ENCODE data around the gene SMYD5.

The SMYD5 gene

DNA sequence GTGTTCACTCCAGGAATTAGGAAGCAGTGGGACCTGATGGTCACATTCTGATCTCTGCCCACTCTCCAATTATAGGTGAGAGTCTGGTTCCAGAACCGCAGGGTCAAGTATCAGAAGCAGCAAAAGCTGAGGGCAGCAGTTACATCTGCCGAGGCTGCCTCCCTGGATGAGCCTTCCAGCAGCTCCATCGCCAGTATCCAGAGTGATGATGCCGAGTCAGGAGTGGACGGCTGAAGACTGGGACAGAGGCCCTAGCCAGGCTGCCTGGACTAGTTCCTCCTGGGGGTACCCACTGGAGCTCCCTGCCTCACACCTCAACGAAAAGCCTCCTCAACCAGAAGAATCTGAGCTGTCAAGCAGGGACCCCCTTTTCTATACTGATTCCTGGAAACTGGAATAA is 3.3 kb upstream of the SMYD5 start:
- Histone ChIP-seq H3K18ac (ENCODE audit: low read length) (no peak overlapping the region), H3K23ac (ENCODE audit: low read length) (no peak overlapping the region), H3K56ac (ENCODE audit: low read length) (no peak overlapping the region), H3K4ac (ENCODE audit: low read depth, low read length) (no peak overlapping the region), H4K5ac (ENCODE audit: low read length) (no peak overlapping the region), H3K36me3 (ENCODE audit: control insufficient read depth, insufficient read depth, low read length) (no peaks in the 10 kb centered on the region), H3K27me3 (ENCODE audit: insufficient read depth, low read length, poor library complexity) (no peaks in the 10 kb centered on the region), H2BK5ac (ENCODE audit: low read length) (no peak overlapping the region), H3K79me2 (ENCODE audit: control insufficient read depth, insufficient read depth, low read length) (peaks cover 11% of the 10 kb centered on the region), H2AK5ac (ENCODE audit: low read length) (no peak overlapping the region), H3K27ac (ENCODE audit: low read depth, low read length) (no peak overlapping the region), H2BK15ac (replicated peaks; ENCODE audit: low read depth) (no peak overlapping the region), H3K4me3 (ENCODE audit: low read length) (no peak overlapping the region), H3K9ac (ENCODE audit: low read length) (no peak overlapping the region), H4K8ac (ENCODE audit: low read depth, low read length) (no peak overlapping the region), H3K4me1 (ENCODE audit: control insufficient read depth, low read depth, low read length) (no peaks in the 10 kb centered on the region), H3K79me1 (ENCODE audit: low read length) (peaks cover 3% of the 10 kb centered on the region), H2BK120ac (ENCODE audit: low read depth, low read length) (no peak overlapping the region), H3K4me2 (ENCODE audit: low read length) (no peak overlapping the region)
- WGBS (ENCODE audit: extremely low coverage, insufficient coverage, low lambda C conversion rate) = no CpG with 5 or more reads among the region's 6 CpGs
- no peak for DNase-seq

DNA sequence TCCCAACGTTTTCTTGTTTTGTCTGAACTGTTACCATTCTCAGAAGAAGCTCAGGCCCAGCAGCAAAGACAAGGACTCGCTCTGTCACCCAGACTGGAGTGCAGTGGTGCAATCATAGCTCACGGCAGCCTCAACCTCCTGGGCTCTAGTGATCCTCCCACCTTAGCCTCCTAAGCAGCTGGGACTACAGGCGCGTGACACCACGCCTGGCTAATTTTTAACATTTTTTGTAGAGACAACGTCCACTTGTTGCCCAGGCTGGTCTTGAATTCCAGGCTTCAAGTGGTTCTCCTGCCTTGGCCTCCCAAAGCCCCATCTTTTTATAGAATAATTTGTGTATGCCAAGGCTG is 2.0 kb upstream of the SMYD5 start:
- H3K4me2 ChIP-seq (ENCODE audit: low read length) = no peak overlapping the region
- H3K23ac ChIP-seq (ENCODE audit: low read length) = no peak overlapping the region
- no peaks in the 10 kb centered on the region for H3K27me3 ChIP-seq (ENCODE audit: insufficient read depth, low read length, poor library complexity)
- no peak overlapping the region for H3K4ac ChIP-seq (ENCODE audit: low read depth, low read length)
- H3K56ac ChIP-seq (ENCODE audit: low read length) = no peak overlapping the region
- no peak overlapping the region for H2AK5ac ChIP-seq (ENCODE audit: low read length)
- H2BK120ac ChIP-seq (ENCODE audit: low read depth, low read length) = no peak overlapping the region
- no CpG with 5 or more reads among the region's 7 CpGs for WGBS (ENCODE audit: extremely low coverage, insufficient coverage, low lambda C conversion rate)
- no peak overlapping the region for H3K4me3 ChIP-seq (ENCODE audit: low read length)
- no peak overlapping the region for H4K5ac ChIP-seq (ENCODE audit: low read length)
- H2BK5ac ChIP-seq (ENCODE audit: low read length) = no peak overlapping the region
- H3K79me2 ChIP-seq (ENCODE audit: control insufficient read depth, insufficient read depth, low read length) = peaks cover 11% of the 10 kb centered on the region
- no peak overlapping the region for H2BK15ac ChIP-seq (replicated peaks; ENCODE audit: low read depth)
- no peak for DNase-seq
- H3K4me1 ChIP-seq (ENCODE audit: control insufficient read depth, low read depth, low read length) = no peaks in the 10 kb centered on the region
- H3K27ac ChIP-seq (ENCODE audit: low read depth, low read length) = no peak overlapping the region
- no peak overlapping the region for H3K18ac ChIP-seq (ENCODE audit: low read length)
- no peak overlapping the region for H4K8ac ChIP-seq (ENCODE audit: low read depth, low read length)
- peaks cover 3% of the 10 kb centered on the region for H3K79me1 ChIP-seq (ENCODE audit: low read length)
- no peaks in the 10 kb centered on the region for H3K36me3 ChIP-seq (ENCODE audit: control insufficient read depth, insufficient read depth, low read length)
- H3K9ac ChIP-seq (ENCODE audit: low read length) = no peak overlapping the region

DNA sequence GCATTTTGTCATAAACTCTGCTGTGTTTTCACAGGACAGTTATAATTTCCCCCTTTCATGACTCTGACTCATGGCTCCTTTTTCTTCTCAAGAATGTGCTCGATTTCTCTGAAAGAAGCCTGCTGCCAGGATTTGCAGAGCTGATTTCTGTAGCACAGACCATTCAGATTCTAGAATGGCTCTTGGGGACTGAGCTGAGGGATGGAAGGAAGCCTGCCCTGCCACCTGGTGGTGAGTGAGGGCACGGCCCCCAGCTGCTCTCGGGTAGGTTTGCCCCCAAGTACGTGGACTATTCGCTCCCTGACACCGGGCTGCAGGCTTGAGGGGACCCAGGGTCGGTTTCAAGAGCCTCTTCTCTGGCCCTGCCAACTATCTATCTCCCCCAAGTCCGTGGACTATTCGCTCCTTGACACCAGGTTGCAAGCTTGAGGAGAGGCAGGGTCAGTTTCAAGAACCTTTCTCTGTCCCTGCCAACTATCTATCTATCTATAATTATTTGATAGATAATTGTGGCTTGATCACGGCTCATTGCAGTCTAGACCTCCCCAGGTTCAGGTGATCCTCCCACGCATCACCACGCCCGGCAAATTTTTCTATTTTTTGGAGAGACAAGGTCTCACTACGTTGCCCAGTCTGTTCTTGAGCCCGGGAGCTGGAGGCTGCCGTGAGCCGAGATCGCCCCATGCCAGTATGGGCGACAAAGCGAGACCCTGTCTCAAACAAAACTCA is 1.4 kb upstream of the SMYD5 start:
- Histone ChIP-seq H3K9ac (ENCODE audit: low read length) (no peak overlapping the region), H3K4me2 (ENCODE audit: low read length) (no peak overlapping the region), H2BK120ac (ENCODE audit: low read depth, low read length) (no peak overlapping the region), H2BK5ac (ENCODE audit: low read length) (no peak overlapping the region), H3K27ac (ENCODE audit: low read depth, low read length) (no peak overlapping the region), H3K79me2 (ENCODE audit: control insufficient read depth, insufficient read depth, low read length) (peaks cover 11% of the 10 kb centered on the region), H3K18ac (ENCODE audit: low read length) (no peak overlapping the region), H3K79me1 (ENCODE audit: low read length) (peaks cover 6% of the 10 kb centered on the region), H4K8ac (ENCODE audit: low read depth, low read length) (no peak overlapping the region), H3K4me3 (ENCODE audit: low read length) (no peak overlapping the region), H2AK5ac (ENCODE audit: low read length) (no peak overlapping the region), H3K4ac (ENCODE audit: low read depth, low read length) (no peak overlapping the region), H2BK15ac (replicated peaks; ENCODE audit: low read depth) (no peak overlapping the region), H3K4me1 (ENCODE audit: control insufficient read depth, low read depth, low read length) (no peaks in the 10 kb centered on the region), H4K5ac (ENCODE audit: low read length) (no peak overlapping the region), H3K56ac (ENCODE audit: low read length) (no peak overlapping the region), H3K27me3 (ENCODE audit: insufficient read depth, low read length, poor library complexity) (no peaks in the 10 kb centered on the region), H3K23ac (ENCODE audit: low read length) (no peak overlapping the region), H3K36me3 (ENCODE audit: control insufficient read depth, insufficient read depth, low read length) (no peaks in the 10 kb centered on the region)
- no CpG with 5 or more reads among the region's 20 CpGs for WGBS (ENCODE audit: extremely low coverage, insufficient coverage, low lambda C conversion rate)
- peak; percentile 83 for DNase-seq

DNA sequence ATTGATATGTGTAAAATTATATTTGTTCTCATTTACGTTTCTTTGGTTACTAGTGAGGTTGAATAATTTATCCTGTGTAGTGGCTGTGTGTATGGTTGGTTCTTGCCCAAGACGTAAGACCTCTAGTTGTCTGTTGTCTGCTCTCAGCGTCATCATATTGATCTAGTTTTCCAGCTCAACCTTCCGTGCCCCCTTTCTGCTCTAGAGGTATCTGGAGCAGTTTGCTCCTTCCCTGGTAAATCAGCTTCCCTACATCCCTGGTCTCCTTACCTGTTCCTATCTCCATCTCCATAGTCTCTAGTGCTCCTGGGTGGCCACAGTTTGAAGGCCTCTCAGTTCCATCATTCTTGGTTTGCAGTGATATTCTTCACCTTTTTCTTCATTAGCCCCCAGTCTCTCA is 1.2 kb downstream of the SMYD5 start:
- no peak overlapping the region for H2BK5ac ChIP-seq (ENCODE audit: low read length)
- no peak overlapping the region for H4K5ac ChIP-seq (ENCODE audit: low read length)
- no peak overlapping the region for H3K27ac ChIP-seq (ENCODE audit: low read depth, low read length)
- peak overlapping the region; percentile 10 for H3K4me2 ChIP-seq (ENCODE audit: low read length)
- no peak for DNase-seq
- no peak overlapping the region for H4K8ac ChIP-seq (ENCODE audit: low read depth, low read length)
- no CpG with 5 or more reads among the region's 4 CpGs for WGBS (ENCODE audit: extremely low coverage, insufficient coverage, low lambda C conversion rate)
- no peak overlapping the region for H3K4me3 ChIP-seq (ENCODE audit: low read length)
- peaks cover 19% of the 10 kb centered on the region for H3K79me1 ChIP-seq (ENCODE audit: low read length)
- H3K4me1 ChIP-seq (ENCODE audit: control insufficient read depth, low read depth, low read length) = no peaks in the 10 kb centered on the region
- H2AK5ac ChIP-seq (ENCODE audit: low read length) = no peak overlapping the region
- H2BK15ac ChIP-seq (replicated peaks; ENCODE audit: low read depth) = no peak overlapping the region
- H3K79me2 ChIP-seq (ENCODE audit: control insufficient read depth, insufficient read depth, low read length) = peaks cover 13% of the 10 kb centered on the region
- H3K23ac ChIP-seq (ENCODE audit: low read length) = no peak overlapping the region
- H3K36me3 ChIP-seq (ENCODE audit: control insufficient read depth, insufficient read depth, low read length) = no peaks in the 10 kb centered on the region
- no peak overlapping the region for H3K4ac ChIP-seq (ENCODE audit: low read depth, low read length)
- peak overlapping the region; percentile 0 for H3K9ac ChIP-seq (ENCODE audit: low read length)
- H3K27me3 ChIP-seq (ENCODE audit: insufficient read depth, low read length, poor library complexity) = no peaks in the 10 kb centered on the region
- no peak overlapping the region for H2BK120ac ChIP-seq (ENCODE audit: low read depth, low read length)
- no peak overlapping the region for H3K18ac ChIP-seq (ENCODE audit: low read length)
- H3K56ac ChIP-seq (ENCODE audit: low read length) = peak overlapping the region; percentile 2

DNA sequence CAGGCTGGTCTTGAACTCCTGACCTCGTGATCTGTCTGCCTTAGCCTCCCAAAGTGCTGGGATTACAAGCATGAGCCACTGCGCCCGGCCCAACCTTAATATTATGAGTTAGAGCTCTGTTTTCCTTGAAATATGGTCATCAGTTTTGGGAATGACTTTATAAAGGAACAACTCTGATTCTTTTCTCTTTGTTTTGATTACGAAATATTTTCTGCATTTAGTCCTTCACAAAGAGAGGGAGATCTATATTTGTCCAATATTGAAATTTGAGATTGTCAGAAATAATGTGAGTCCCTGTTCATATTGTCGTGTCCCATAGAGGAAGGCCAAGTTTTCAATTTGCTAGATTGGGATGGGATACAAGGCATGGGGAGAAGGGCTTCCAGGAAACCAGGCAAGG is 3.1 kb downstream of the SMYD5 start:
- Histone ChIP-seq H3K79me1 (ENCODE audit: low read length) (peaks cover 19% of the 10 kb centered on the region), H3K23ac (ENCODE audit: low read length) (no peak overlapping the region), H2AK5ac (ENCODE audit: low read length) (no peak overlapping the region), H3K4ac (ENCODE audit: low read depth, low read length) (no peak overlapping the region), H4K5ac (ENCODE audit: low read length) (no peak overlapping the region), H3K27me3 (ENCODE audit: insufficient read depth, low read length, poor library complexity) (no peaks in the 10 kb centered on the region), H2BK120ac (ENCODE audit: low read depth, low read length) (no peak overlapping the region), H3K18ac (ENCODE audit: low read length) (no peak overlapping the region), H3K9ac (ENCODE audit: low read length) (no peak overlapping the region), H4K8ac (ENCODE audit: low read depth, low read length) (no peak overlapping the region), H2BK15ac (replicated peaks; ENCODE audit: low read depth) (no peak overlapping the region), H3K4me2 (ENCODE audit: low read length) (no peak overlapping the region), H3K27ac (ENCODE audit: low read depth, low read length) (no peak overlapping the region), H3K56ac (ENCODE audit: low read length) (no peak overlapping the region), H3K4me1 (ENCODE audit: control insufficient read depth, low read depth, low read length) (no peaks in the 10 kb centered on the region), H3K36me3 (ENCODE audit: control insufficient read depth, insufficient read depth, low read length) (peaks cover 3% of the 10 kb centered on the region), H3K79me2 (ENCODE audit: control insufficient read depth, insufficient read depth, low read length) (peaks cover 13% of the 10 kb centered on the region), H2BK5ac (ENCODE audit: low read length) (no peak overlapping the region), H3K4me3 (ENCODE audit: low read length) (no peak overlapping the region)
- no peak for DNase-seq
- WGBS (ENCODE audit: extremely low coverage, insufficient coverage, low lambda C conversion rate) = no CpG with 5 or more reads among the region's 5 CpGs

DNA sequence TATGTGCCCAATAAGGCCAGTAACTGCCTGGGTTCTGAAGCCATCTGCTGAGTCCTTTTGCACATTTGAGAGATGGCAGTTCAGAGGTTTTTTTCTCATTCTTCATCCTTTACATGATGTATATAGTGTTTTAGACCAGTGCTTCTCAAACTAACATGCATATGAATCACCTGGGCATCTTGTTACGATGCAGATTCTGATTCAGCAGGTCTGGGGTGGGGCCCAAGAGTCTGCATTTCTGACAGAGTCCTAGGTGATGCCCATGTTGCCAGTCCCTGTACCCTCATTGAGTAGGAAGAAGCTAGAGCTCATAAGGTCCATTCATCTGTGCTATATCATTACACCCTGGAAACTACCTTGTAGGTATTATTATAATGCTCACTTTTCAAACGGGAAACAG is 3.8 kb downstream of the SMYD5 start:
- Histone ChIP-seq H2BK5ac (ENCODE audit: low read length) (no peak overlapping the region), H2AK5ac (ENCODE audit: low read length) (no peak overlapping the region), H3K23ac (ENCODE audit: low read length) (no peak overlapping the region), H3K4me2 (ENCODE audit: low read length) (no peak overlapping the region), H3K9ac (ENCODE audit: low read length) (no peak overlapping the region), H3K4me3 (ENCODE audit: low read length) (no peak overlapping the region), H3K27ac (ENCODE audit: low read depth, low read length) (no peak overlapping the region), H3K4me1 (ENCODE audit: control insufficient read depth, low read depth, low read length) (no peaks in the 10 kb centered on the region), H4K5ac (ENCODE audit: low read length) (no peak overlapping the region), H3K56ac (ENCODE audit: low read length) (no peak overlapping the region), H2BK15ac (replicated peaks; ENCODE audit: low read depth) (no peak overlapping the region), H2BK120ac (ENCODE audit: low read depth, low read length) (no peak overlapping the region), H3K79me1 (ENCODE audit: low read length) (peaks cover 19% of the 10 kb centered on the region), H3K4ac (ENCODE audit: low read depth, low read length) (no peak overlapping the region), H3K36me3 (ENCODE audit: control insufficient read depth, insufficient read depth, low read length) (peaks cover 4% of the 10 kb centered on the region), H3K79me2 (ENCODE audit: control insufficient read depth, insufficient read depth, low read length) (peaks cover 13% of the 10 kb centered on the region), H3K27me3 (ENCODE audit: insufficient read depth, low read length, poor library complexity) (no peaks in the 10 kb centered on the region), H4K8ac (ENCODE audit: low read depth, low read length) (no peak overlapping the region), H3K18ac (ENCODE audit: low read length) (no peak overlapping the region)
- DNase-seq = no peak
- WGBS (ENCODE audit: extremely low coverage, insufficient coverage, low lambda C conversion rate) = no CpG with 5 or more reads among the region's 2 CpGs
